GM18508 (cell line): Measurements from ENCODE around the gene TRDN.
"Not testable (repeated sequence)": the region's sequence is repeated elsewhere in the genome, so short reads cannot be mapped to it uniquely, and the experiment has no call there.

Source experiments
- ATAC-seq: cut with Tn5 transposase; IDR thresholded peaks from one replicate; pipeline ENCODE4 v1.9.1; 2021; ENCODE audit warnings: moderate number of reproducible peaks; ENCODE audit not compliant: insufficient read depth, unreplicated experiment

TRDN gene

GRCh38 chr6:123518441-123519188 lies 118.1 kb downstream of the TRDN start:
- no peak for ATAC-seq

- no peak for ATAC-seq
These were observed 121.0 kb downstream of the TRDN start for GRCh38 chr6:123515715-123516114.

GRCh38 chr6:123509112-123509511 lies 127.6 kb downstream of the TRDN start:
- no peak for ATAC-seq

GRCh38 chr6:123508290-123508689 lies 128.5 kb downstream of the TRDN start:
- no peak for ATAC-seq

GRCh38 chr6:123507582-123507981 lies 129.2 kb downstream of the TRDN start:
- ATAC-seq, result no peak

- no peak for ATAC-seq
These were observed 133.1 kb downstream of the TRDN start for GRCh38 chr6:123503619-123504018.

GRCh38 chr6:123497025-123497424 lies 139.7 kb downstream of the TRDN start:
- ATAC-seq, result no peak

- no peak for ATAC-seq
These were observed 147.2 kb downstream of the TRDN start for GRCh38 chr6:123489589-123489988.

- ATAC-seq, result no peak
These were observed 155.8 kb downstream of the TRDN start for GRCh38 chr6:123480986-123481385.

GRCh38 chr6:123472025-123472702 lies 164.6 kb downstream of the TRDN start:
- not testable (repeated sequence) for ATAC-seq

GRCh38 chr6:123467392-123467791 lies 169.4 kb downstream of the TRDN start:
- ATAC-seq, result no peak

- no peak for ATAC-seq
These were observed 174.6 kb downstream of the TRDN start for GRCh38 chr6:123462152-123462551.

- ATAC-seq, result no peak
These were observed 178.5 kb downstream of the TRDN start for GRCh38 chr6:123458218-123458617.

- ATAC-seq, result no peak
These were observed 179.9 kb downstream of the TRDN start for GRCh38 chr6:123456836-123457235.

GRCh38 chr6:123454448-123454847 lies 182.3 kb downstream of the TRDN start:
- no peak for ATAC-seq

- ATAC-seq, result not testable (repeated sequence)
These were observed 183.7 kb downstream of the TRDN start for GRCh38 chr6:123453071-123453470.

GRCh38 chr6:123448306-123448884 lies 188.4 kb downstream of the TRDN start:
- no peak for ATAC-seq

- no peak for ATAC-seq
These were observed 189.3 kb downstream of the TRDN start for GRCh38 chr6:123447315-123447937.

- ATAC-seq, result no peak
These were observed 197.4 kb downstream of the TRDN start for GRCh38 chr6:123439371-123439770.

GRCh38 chr6:123434186-123434585 lies 202.6 kb downstream of the TRDN start:
- ATAC-seq, result no peak

GRCh38 chr6:123430970-123431369 lies 205.8 kb downstream of the TRDN start:
- ATAC-seq, result no peak
